HepG2 (cell line): ENCODE results near the gene CD300LD. TPM values are rescaled to one million over a fixed set of nuclear protein-coding genes. Genes with fewer than 3 reads are reported as not detected.

ENCODE experiments used
- ATAC-seq: fragments of 200-7000 bp; cut with Tn5 transposase; 3 replicates; pipeline ENCODE4 v1.9.1; 2020; ENCODE audit warnings: mild to moderate bottlenecking, moderate library complexity
- BruUV-seq: library from RNA; stranded (reverse); fragments of 400-500 nt; replicated peaks from 2 replicates; lab custom pipeline; 2021; lab: Mats Ljungman, UMichigan
- CTCF ChIA-PET: fragments of 300-600 bp; formaldehyde crosslinking; extraction: SDS; loops from one replicate; lab custom pipeline; 2021; ENCODE audit warnings: low total read pairs, inconsistent platforms, low intra/inter-chr PET ratio; lab: Yijun Ruan, JAX
- POLR2A ChIA-PET: fragments of 350-600 bp; sonication (Branson Sonifier 250); formaldehyde crosslinking; loops from one replicate; lab custom pipeline; 2020; ENCODE audit warnings: antibody characterized with exemption, inconsistent platforms; lab: Yijun Ruan, JAX
- DNase-seq: peaks from one replicate; pipeline ENCODE4 v3.0.0-alpha.2; 2015; ENCODE audit warnings: low spot score
- FAIRE-seq: peaks from 3 replicates; lab custom pipeline; 2011; peaks lifted over from hg19 to GRCh38; lab: Jason Lieb, UNC
- H2AFZ ChIP-seq: one replicate; pipeline ENCODE4 v1.6.1; 2011; ENCODE audit warnings: low read length, inconsistent platforms
- H3K27ac ChIP-seq: fragments of 300-600 bp; 3 replicates; pipeline ENCODE4 v1.8.0; 2011; ENCODE audit warnings: mixed run types, mild to moderate bottlenecking, mixed read lengths, low read length, inconsistent platforms; ENCODE audit not compliant: insufficient read depth; ENCODE audit errors: extremely low read length
- H3K27me3 ChIP-seq, 2 experiments: fragments of 200-600 bp in 1 of 2; 2 replicates in 1 of 2; 3 replicates in 1 of 2; pipeline versions ENCODE4 v1.6.0 to v1.8.0; 2011; ENCODE audit warnings: low read length in 2 of 2, mild to moderate bottlenecking in 2 of 2, moderate library complexity in 2 of 2, inconsistent platforms in 1 of 2; ENCODE audit not compliant: insufficient read depth in 2 of 2, control insufficient read depth in 1 of 2
- H3K36me3 ChIP-seq, 2 experiments: fragments of 200-600 bp in 1 of 2; replicated peaks in 1 of 2; 2 replicates in 1 of 2; 3 replicates in 1 of 2; pipeline versions ENCODE4 v1.5.1 to v1.8.0; 2011; ENCODE audit warnings: low read length in 2 of 2, inconsistent platforms in 1 of 2; ENCODE audit not compliant: insufficient read depth in 2 of 2, control insufficient read depth in 1 of 2
- H3K4me1 ChIP-seq: 2 replicates; pipeline ENCODE4 v1.5.1; 2012; ENCODE audit warnings: low read length, inconsistent platforms; ENCODE audit not compliant: insufficient read depth
- H3K4me2 ChIP-seq: 2 replicates; pipeline ENCODE4 v1.6.0; 2011; ENCODE audit warnings: low read depth, low read length, inconsistent platforms
- H3K4me3 ChIP-seq, 3 experiments: fragments of 200-600 bp in 1 of 3; sonication (generic), shearing (Covaris generic) in 1 of 3; replicated peaks in 1 of 3; 2 replicates each; pipeline ENCODE4 v1.5.1; 2011 to 2016; ENCODE audit warnings: low read length in 3 of 3, inconsistent platforms in 2 of 3, low read depth in 2 of 3, mild to moderate bottlenecking in 2 of 3, control low read depth in 1 of 3, mixed read lengths in 1 of 3; ENCODE audit not compliant: insufficient read depth in 1 of 3
- H3K79me2 ChIP-seq: one replicate; pipeline ENCODE4 v1.6.1; 2011; ENCODE audit warnings: low read length, inconsistent platforms; ENCODE audit not compliant: insufficient read depth
- H3K9ac ChIP-seq: 2 replicates; pipeline ENCODE4 v1.6.0; 2011; ENCODE audit warnings: mild to moderate bottlenecking, low read depth, low read length, inconsistent platforms; ENCODE audit not compliant: insufficient read depth
- H3K9me3 ChIP-seq: 2 replicates; pipeline ENCODE4 v1.5.1; 2012; ENCODE audit warnings: mild to moderate bottlenecking, low read length
- H4K20me1 ChIP-seq: 2 replicates; pipeline ENCODE4 v1.6.0; 2011; ENCODE audit warnings: inconsistent platforms, mild to moderate bottlenecking, low read length, moderate library complexity; ENCODE audit not compliant: insufficient read depth
- CHD2 ChIP-seq: IDR thresholded peaks from 2 replicates; pipeline ENCODE4 v1.6.1; 2011; ENCODE audit warnings: low read depth, low read length, improper control_type of control experiment
- CHD4 ChIP-seq: fragments of 200-600 bp; sonication (generic); IDR thresholded peaks from 2 replicates; pipeline ENCODE4 v1.7.0; 2017; ENCODE audit warnings: mild to moderate bottlenecking, low read length, borderline replicate concordance
- GPBP1L1 ChIP-seq: sonication (generic); formaldehyde crosslinking; IDR thresholded peaks from 2 replicates; pipeline ENCODE4 v1.5.0; 2020; ENCODE audit warnings: mild to moderate bottlenecking, missing genetic modification reagents
- NFIB ChIP-seq: sonication (generic); formaldehyde crosslinking; IDR thresholded peaks from 2 replicates; pipeline ENCODE4 v1.9.0; 2021; ENCODE audit warnings: missing genetic modification reagents, mild to moderate bottlenecking, borderline replicate concordance
- NONO ChIP-seq, 2 experiments: fragments of 450-650 bp in 1 of 2; sonication (generic) in 1 of 2; formaldehyde crosslinking in 1 of 2; IDR thresholded peaks in 1 of 2; conservative IDR thresholded peaks in 1 of 2; 2 replicates each; pipeline versions ENCODE4 v1.6.1 to v1.8.0; 2017 to 2022; ENCODE audit warnings: mild to moderate bottlenecking in 1 of 2, missing genetic modification reagents in 1 of 2, moderate library complexity in 1 of 2
- USF2 ChIP-seq, 2 experiments: sonication (generic) in 1 of 2; formaldehyde crosslinking in 1 of 2; IDR thresholded peaks; 2 replicates each; pipeline versions ENCODE4 v1.5.1 to v1.6.1; 2011 to 2020; ENCODE audit warnings: borderline replicate concordance in 1 of 2, low read depth in 1 of 2, low read length in 1 of 2, mild to moderate bottlenecking in 1 of 2, missing genetic modification reagents in 1 of 2, moderate library complexity in 1 of 2
- XBP1 ChIP-seq: sonication (generic); formaldehyde crosslinking; IDR thresholded peaks from 2 replicates; pipeline ENCODE4 v1.5.0; 2020; ENCODE audit warnings: missing genetic modification reagents
- ZBTB7A ChIP-seq: sonication (generic); formaldehyde crosslinking; IDR thresholded peaks from 2 replicates; pipeline ENCODE4 v1.8.0; 2022; ENCODE audit warnings: mild to moderate bottlenecking, missing genetic modification reagents
- ZGPAT ChIP-seq: IDR thresholded peaks from 2 replicates; pipeline ENCODE4 v1.6.1; 2016; ENCODE audit warnings: mild to moderate bottlenecking
- ZNF766 ChIP-seq: sonication (generic); formaldehyde crosslinking; IDR thresholded peaks from 2 replicates; pipeline ENCODE4 v1.5.0; 2020; ENCODE audit warnings: missing genetic modification reagents, borderline replicate concordance
- WGBS: methylation state at CpG from one replicate; pipeline ENCODE4 v1.1.6; 2017; ENCODE audit warnings: low lambda C conversion rate; 5-methylcytosine and 5-hydroxymethylcytosine counted together
- in situ Hi-C: cut with HindIII; loops from 2 replicates; pipeline ENCODE4 v1.10.0; 2017; ENCODE audit warnings: low pct_unique_long_range_greater_than_20kb; ENCODE audit not compliant: extremely low pct_ligation_motif_present
- intact Hi-C: fragments of 100-400 bp; cut with micrococcal nuclease; formaldehyde crosslinking; loops from one replicate; pipeline ENCODE4 v1.10.0; 2022; ENCODE audit not compliant: unreplicated experiment
- polyA plus RNA-seq, 8 experiments: library from polyadenylated mRNA; depleted of rRNA in 3 of 8; stranded (reverse) in 7 of 8; unstranded in 1 of 8; fragments of >200 nt; fragmentation: Illumina TruSeq in 4 of 8; extraction: Trizol in 4 of 8; gene quantifications; 2 replicates each; pipeline versions ENCODE4 v1.2.1 to v1.2.3, GENCODE V29; 2011 to 2016; ENCODE audit warnings: low read depth in 4 of 8, missing spikeins in 1 of 8, mixed read lengths in 1 of 8; ENCODE audit not compliant: insufficient read depth in 1 of 8
- total RNA-seq, 5 experiments: library from RNA; depleted of rRNA; stranded (reverse); fragments of >200 nt; fragmentation: Illumina TruSeq; extraction: Trizol; gene quantifications; 2 replicates each; pipeline ENCODE4 v1.2.3, GENCODE V29; 2016; ENCODE audit warnings: low read depth in 1 of 5

CD300LD gene
- total and polyA plus RNA-seq, 2 of the 13 experiments (the other 11 are each of a cell fraction or from before 2014, with no cell fraction given), result not detected

GRCh38 chr17:74603037-74603635 lies 11.1 kb upstream of the CD300LD start:
- in situ Hi-C loops, result no loop called here
- 3% methylated on average over 6 of the region's 6 CpGs for WGBS
- no peak for DNase-seq
- H2AFZ ChIP-seq, result no peak overlapping the region
- no peaks in the 10 kb centered on the region for H3K79me2 ChIP-seq
- no peak overlapping the region for H3K4me2 ChIP-seq
- no peak overlapping the region for H3K4me3 ChIP-seq
- H3K27me3 ChIP-seq, result peaks cover 8 to 59% of the 10 kb centered on the region in 2 experiments
- ATAC-seq, result no peak
- H3K27ac ChIP-seq, result no peak overlapping the region
- no peaks in the 10 kb centered on the region for H3K4me1 ChIP-seq
- POLR2A ChIA-PET, result no interaction called here
- peaks cover 3% of the 10 kb centered on the region; the same call in 1 of the 2 replicates for H4K20me1 ChIP-seq
- H3K36me3 ChIP-seq, result no peaks in the 10 kb centered on the region
- H3K9ac ChIP-seq, result no peak overlapping the region
- intact Hi-C loops, result no loop called here
- CTCF ChIA-PET, result no interaction called here
- no TSS peak for BruUV-seq
- FAIRE-seq, result no peak
- H3K9me3 ChIP-seq, result no peaks in the 10 kb centered on the region
- TF ChIP-seq ZNF766 (CRISPR knock-in tag) (no peak), USF2 (IDR thresholded peaks at IDR 0.05; ENCODE audit: low read depth, low read length) (no peak), USF2 (CRISPR knock-in tag; IDR thresholded peaks at IDR 0.05; ENCODE audit: borderline replicate concordance) (no peak), ZGPAT (no peak), CHD4 (no peak), ZBTB7A (no peak), XBP1 (CRISPR knock-in tag) (no peak), CHD2 (no peak), NONO (IDR thresholded peaks at IDR 0.05) (no peak), NONO (CRISPR knock-in tag; conservative IDR thresholded peaks at IDR 0.05) (no peak), GPBP1L1 (CRISPR knock-in tag) (no peak), NFIB (CRISPR knock-in tag) (no peak)
